H1 (cell line): Measurements from ENCODE around the gene PDXP. TPM values are rescaled to one million over a fixed set of nuclear protein-coding genes. Genes with fewer than 3 reads are reported as not detected.

Experiments
- CHD7 ChIP-seq: fragments of 300-600 bp; sonication (generic); IDR thresholded peaks from 2 replicates; pipeline ENCODE4 v1.7.1; 2012; ENCODE audit warnings: low read length, moderate library complexity, mild to moderate bottlenecking, inconsistent platforms; ENCODE audit not compliant: insufficient replicate concordance
- EZH2 ChIP-seq: fragments of 200-600 bp; sonication (generic); IDR thresholded peaks from 2 replicates; pipeline ENCODE4 v1.7.1; 2012; ENCODE audit warnings: low read depth, mild to moderate bottlenecking, moderate library complexity, low read length, inconsistent platforms; ENCODE audit not compliant: severe bottlenecking
- HDAC2 ChIP-seq, 2 experiments: fragments of 300-600 bp in 1 of 2; sonication (generic) in 1 of 2; IDR thresholded peaks; 2 replicates each; pipeline ENCODE4 v1.6.1; 2011 to 2012; ENCODE audit warnings: low read depth in 2 of 2, low read length in 2 of 2, mild to moderate bottlenecking in 2 of 2, moderate library complexity in 2 of 2, borderline replicate concordance in 1 of 2, inconsistent platforms in 1 of 2
- NRF1 ChIP-seq: IDR thresholded peaks from 2 replicates; pipeline ENCODE4 v1.6.1; 2011; ENCODE audit warnings: mild to moderate bottlenecking, low read depth, low read length, improper control_type of control experiment
- SP1 ChIP-seq: IDR thresholded peaks from 2 replicates; pipeline ENCODE4 v1.6.1; 2011; ENCODE audit warnings: low read depth, low read length
- polyA plus RNA-seq, 7 experiments: library from polyadenylated mRNA; depleted of rRNA in 3 of 7; stranded (reverse) in 5 of 7; unstranded in 2 of 7; fragments of >200 nt in 5 of 7; fragments of 200-250 nt in 2 of 7; gene quantifications; 1 replicate in 5 of 7; 2 replicates in 1 of 7; 4 replicates in 1 of 7; pipeline versions ENCODE4 v1.2.1 to v1.2.3, GENCODE V29; 2011 to 2013; ENCODE audit warnings: missing spikeins in 2 of 7, mixed read lengths in 2 of 7
- total RNA-seq: library from RNA; stranded (reverse); fragmentation: NEBNext Ultra II Directional; extraction: Animal tissue kit (Norgen Biotek cat#: 25700); gene quantifications from 2 replicates; pipeline ENCODE4 v1.2.1, GENCODE V29; 2021

Gene PDXP
- total and polyA plus RNA-seq, 2 of the 8 experiments (the other 6 are each of a cell fraction or from before 2014, with no cell fraction given): 36.6 to 67.7 TPM

- TF ChIP-seq CHD7 (no peak), NRF1 (no peak), SP1 (no peak), EZH2 (no peak), HDAC2 (IDR thresholded peaks at IDR 0.05; ENCODE audit: borderline replicate concordance in 1 of 2, low read depth in 2 of 2, low read length in 2 of 2) (no peak)
- TF ChIP-seq, all 59 proteins: peak for 0
Measured at GRCh38 chr22:37665487-37665886, 7.0 kb downstream of the PDXP start (continued).
